GM18870 (cell line): ENCODE results near the gene RASSF4.

Source experiments
- ATAC-seq: cut with Tn5 transposase; IDR thresholded peaks from one replicate; pipeline ENCODE4 v1.9.1; 2021; ENCODE audit warnings: moderate library complexity; ENCODE audit not compliant: unreplicated experiment

Gene RASSF4

DNA sequence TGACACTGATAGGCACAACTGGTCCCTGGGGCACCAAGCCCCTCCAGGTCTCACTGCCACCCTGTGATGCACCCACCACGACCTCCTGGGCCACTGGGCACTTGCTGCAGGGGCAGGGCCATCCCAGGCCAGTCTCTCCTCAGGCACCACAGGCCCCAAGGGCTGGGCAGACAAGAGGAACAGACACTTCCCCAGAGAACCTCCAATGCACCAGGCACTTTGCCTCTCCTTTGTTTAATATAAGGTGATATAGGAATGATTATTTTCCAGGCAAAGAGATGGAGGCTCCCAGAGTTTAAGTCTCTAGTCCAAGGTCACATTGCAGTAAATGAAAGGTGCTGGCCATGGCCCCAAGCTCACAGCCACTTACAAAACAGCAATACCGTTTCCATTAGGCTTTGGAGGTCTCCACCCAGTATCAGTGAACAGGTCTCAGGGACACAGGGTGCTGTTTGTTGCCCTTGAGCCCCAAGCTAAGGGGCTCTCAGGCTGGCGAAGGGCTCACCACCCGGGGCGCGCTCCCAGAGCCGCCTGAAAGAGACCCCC is 14.6 kb downstream of the RASSF4 start:
- ATAC-seq = no peak

DNA sequence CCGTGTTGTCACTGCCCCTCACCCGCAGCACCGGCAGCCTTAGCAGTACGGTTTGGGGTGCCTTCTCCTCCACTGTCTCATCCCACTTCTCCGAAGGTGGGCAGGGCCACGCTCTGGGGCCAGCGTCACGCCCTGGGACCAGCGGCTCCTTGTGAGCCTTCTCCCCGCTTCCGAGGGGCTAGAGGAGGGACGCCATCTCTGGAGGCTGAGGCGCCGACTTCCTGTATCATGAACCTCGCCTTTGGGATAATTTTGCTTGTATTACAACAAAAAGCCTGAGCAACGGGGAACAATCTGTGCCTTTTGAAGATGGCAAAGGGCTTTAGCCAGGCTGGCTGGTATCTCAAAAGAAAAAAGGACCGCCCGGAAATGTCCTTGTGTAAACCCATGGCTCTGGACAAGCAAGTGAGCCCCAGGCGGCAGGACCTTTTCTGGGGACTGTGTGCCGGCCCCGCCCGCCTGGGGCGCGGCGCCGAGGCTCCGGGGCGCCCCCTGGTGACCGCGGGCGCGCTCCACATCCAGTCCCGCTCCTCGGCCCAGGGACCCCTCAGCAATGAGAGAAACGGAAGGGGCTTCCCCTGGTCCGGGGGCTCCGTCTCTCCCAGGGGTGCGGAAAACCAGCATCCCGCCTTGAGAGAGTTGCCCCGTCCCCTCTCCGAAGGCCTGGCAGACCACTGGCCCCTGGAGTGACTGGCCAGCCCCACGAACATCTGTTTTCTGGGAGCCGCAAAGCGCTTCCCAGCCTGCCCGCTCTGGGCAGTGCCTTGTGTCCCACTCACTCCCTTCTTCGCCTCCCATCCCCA is 15.2 kb downstream of the RASSF4 start:
- ATAC-seq = peak; percentile 31

DNA sequence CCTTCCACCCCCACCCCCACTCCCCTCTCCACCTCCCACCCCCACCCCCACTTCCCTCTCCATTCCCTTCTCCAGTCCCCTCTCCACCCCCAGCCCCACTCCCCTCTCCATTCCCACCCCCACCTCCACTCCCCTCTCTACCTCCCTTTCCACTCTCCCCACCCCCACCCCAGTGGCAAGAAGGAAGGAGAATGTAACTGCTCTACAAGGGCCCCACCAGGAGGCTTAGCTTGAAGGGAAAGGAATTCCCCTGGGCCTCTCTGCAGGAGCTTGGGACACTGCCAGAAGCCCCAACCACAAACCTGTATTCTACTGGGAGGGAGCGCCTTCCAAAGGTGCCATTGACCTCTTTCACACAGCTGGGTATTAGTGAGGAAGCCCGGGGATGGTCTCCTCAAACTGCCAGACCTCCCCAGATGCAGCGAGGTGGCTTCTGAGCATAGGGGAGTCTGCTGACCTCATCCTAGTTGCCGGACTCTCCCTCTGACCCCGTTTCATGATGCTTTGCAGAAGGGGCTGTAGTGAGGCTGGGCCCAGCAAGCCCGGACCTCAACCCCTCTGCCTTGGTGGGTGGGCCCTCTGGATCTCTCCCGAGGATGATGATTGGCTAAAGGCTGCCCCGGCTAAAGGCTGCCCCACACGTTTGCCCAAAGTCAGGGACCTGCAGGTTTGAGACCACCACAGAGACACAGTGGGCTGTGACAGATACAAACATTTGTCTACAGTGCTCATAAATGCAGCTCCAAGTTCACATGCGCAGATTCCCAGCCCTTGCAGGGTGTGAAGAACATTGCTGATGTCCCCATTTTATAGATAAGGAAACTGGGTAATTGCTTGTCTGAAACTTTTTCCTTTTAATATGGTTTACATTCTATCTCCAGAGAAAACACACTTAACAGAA is 16.1 kb downstream of the RASSF4 start:
- no peak for ATAC-seq

DNA sequence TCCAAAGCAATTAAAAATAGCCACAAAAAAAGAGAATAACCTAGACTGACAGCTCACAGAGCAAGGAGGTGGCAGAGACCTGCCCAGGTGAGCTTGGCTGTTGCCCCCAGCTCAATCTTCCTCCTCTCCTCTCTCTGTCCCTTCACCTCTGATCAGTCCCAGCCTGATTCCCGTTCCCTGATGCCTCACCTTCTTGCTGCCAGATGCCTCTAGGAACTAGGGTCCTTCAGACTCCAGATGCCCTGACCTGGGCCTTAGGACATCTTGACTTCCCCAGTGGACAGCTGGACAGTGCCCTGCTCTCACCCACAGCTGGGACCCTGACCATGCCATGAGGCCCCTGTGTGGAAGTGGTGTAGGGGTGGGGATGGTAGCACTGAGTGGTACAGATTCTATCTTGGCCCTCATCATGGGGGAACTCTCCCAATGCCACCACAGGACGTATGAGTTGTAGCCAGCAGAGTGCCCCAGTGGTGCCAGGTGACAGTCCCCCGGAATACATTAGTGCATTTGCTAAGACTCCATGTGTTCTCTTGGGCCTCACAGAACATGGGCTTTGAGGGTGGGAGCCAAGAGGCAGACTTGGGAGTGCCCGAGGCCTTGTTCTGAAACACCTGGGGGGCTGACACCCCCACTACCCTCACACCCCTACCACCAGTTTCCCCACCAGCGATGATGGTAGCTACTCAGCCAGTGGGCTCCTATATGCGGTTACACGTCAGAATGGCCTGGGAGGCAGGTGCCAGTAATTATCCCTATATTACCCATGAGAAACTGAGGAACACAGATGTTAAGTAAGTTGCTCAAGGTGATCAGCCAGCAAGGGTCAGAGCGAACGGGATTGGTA is 17.0 kb downstream of the RASSF4 start:
- no peak for ATAC-seq

DNA sequence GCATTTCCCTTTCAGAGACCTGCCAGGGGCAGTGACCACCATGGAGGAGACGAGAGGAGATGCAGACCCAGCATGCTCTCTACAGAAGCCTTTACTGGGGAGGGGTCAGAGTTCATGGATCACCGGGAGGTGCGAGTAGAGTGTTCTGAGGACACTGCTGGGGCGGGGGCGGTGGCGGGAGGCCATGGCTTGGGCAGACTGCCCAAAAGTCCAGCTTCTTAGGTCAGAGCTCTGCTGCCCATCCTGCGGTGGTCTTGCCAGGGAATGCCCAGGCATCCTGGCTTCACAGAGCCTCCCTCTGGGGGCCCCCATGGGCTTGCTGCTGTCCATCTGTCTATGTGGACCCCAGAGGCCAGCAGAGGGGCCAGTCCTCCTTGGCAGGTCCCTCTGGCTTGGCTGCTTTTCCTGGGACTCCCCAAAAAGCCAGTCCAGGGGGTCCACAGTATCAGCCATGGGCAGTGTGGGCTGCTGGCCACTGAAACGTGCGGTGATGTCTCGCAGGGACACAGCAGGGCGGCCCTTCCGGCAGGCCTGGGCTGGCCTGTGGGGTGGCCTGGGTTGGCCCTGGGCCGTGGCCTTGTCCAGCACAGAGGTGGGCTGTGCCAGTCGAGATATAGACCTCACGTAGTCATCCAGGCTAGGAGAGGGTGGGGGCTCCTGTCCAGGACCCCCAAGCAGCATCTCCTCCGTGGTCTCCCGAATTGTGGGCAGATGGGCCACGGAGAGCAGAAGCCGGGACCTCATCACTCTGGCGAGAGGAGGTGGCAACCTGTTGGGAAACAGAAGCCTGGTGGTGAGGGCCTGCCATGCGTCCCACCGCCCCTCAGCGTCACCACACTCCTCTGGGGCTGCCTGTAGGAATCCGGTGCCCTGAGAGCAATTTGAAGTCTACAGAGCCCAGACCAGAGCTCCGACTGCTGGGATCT is 17.9 kb downstream of the RASSF4 start:
- ATAC-seq = no peak

DNA sequence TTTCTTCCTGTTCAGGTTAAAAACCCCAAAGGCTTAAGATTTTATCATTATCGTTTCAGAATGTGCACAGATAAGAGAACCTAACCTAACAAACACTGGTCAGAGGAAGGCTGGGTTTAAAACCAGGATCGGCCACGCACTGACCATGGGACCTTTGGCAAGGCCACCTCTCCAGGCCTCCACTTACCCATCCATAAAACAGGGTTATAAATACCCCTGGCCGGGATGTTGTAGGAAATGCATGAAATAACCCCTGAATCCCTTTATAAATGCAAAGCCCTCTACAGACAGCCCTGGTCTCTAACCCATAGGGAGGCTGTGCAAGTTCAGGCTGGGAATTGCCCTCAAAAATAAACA is 18.6 kb downstream of the RASSF4 start:
- no peak for ATAC-seq

DNA sequence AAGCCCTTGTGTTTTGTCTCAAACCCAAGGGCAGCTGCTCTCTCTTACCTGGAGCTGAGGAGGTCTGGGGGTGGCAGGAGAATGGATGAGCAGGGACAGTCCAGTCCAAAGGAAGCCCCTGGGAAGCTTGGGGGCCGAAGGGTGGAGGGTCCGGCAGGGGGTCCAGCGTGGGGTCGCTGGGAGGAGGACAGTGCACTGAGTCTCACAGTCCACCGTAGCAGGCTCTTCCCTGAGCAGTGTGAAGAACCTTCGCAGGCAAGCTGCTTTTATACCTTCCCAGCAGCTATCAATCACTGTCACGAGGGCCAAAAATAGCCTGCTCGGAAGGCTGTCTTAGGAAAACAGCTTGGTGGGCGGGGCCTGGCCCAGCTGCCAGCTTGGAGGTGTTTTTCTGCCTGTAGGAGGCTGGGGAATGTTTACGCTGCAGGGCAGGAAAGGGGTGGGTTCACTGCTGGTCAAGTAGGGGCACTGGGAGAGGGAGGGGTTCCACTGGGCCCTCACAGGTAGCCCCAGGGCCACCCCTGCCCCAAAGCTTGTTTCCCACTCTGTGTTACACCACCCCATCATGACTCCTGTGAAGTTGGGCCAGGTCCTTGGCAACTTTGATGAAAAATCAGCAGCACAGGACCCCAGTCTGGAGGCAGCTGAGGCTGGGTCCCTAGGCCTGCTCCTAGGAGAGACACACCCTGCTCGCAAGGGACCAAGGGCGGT is 19.1 kb downstream of the RASSF4 start, which contains the start of gene DEPP1:
TSS of gene DEPP1 (minus strand) at position 240 of the 711 bp plus-strand sequence. CDS start 779 bp downstream, outside the sequence.
- ATAC-seq = peak; percentile 38

DNA sequence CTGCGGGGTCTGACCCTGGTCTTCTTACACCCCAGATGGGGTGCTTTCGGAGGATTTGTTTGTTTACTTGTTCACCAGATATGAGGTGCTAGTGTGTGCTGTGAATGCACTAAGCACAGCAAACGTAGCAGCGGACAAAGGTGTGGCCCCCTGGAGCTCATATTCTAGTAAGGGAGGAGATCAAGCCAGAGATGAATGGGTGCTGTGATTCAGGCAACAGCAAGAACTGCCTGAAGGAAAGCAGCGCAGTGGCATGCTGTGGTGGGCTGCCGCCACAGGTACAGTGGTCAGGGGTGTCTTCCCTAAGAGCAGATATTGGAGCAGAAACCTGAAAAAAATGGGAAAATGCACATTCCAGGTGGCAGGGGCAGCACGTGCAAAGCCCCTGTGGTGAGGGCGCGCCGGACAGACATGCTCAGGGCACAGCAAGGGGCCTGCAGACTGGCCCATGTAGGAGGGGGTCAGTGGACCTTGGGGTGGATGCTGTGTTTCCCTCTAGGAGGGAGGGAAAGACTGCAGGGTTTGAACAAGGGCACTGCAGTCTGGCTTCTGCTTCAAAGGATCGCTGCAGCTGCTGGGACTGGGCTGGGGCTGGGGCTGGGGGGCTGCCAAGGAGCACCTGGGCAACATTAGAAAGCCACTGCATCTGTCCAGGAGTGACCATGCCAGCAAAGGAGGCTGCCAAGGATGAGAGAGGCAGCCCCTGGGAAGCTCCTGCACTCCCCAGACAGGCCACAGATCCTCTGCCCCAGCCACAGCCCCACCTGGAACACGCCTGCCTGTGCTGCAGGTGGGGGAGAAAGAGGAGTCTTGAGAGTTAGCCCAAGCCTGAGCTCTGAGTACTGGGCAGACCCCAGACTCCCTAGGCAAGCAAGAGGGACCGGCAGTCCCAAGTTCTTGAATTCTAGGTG is 19.9 kb downstream of the RASSF4 start:
- ATAC-seq = no peak

DNA sequence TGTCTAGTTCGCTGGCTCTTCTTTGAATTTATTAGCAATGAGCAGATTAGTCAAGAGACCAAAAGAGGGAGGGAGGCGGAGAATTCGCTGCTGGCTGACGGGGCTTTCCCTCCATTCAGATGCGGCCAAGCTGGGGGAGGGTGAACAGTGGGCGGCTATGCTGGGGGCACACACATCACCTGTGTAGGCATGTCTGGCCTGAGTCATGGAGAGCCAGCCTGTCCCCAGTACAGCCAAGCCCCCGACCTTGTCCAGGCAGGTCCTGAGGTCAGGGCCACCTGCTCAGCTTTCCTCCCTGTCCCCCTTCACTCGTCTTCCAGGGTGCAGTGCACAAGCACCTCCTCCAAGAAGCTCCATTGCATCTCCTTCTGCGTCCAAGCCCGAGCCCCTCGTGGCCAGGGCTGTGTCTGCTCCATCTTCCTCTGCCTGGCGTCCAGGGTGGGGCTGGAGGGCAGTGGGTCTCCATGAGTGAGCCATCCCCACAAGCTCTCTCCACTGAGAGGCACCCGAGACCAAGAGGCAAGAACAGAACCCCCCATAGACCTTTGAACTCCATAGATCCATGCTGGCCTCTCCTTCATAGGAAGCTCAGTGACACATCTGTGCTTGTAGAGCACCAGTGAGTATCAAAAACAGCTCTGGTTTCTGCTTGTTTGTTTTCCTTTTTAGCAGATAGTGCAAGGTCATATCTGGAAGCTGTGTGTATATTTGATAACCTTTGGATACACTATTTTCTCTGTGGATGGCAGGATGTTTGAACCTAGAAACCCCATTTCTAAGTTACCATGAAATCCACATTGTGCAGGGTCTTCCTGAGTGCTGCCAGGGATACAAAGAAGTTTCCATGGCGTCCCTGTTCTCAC is 20.9 kb downstream of the RASSF4 start:
- no peak for ATAC-seq

DNA sequence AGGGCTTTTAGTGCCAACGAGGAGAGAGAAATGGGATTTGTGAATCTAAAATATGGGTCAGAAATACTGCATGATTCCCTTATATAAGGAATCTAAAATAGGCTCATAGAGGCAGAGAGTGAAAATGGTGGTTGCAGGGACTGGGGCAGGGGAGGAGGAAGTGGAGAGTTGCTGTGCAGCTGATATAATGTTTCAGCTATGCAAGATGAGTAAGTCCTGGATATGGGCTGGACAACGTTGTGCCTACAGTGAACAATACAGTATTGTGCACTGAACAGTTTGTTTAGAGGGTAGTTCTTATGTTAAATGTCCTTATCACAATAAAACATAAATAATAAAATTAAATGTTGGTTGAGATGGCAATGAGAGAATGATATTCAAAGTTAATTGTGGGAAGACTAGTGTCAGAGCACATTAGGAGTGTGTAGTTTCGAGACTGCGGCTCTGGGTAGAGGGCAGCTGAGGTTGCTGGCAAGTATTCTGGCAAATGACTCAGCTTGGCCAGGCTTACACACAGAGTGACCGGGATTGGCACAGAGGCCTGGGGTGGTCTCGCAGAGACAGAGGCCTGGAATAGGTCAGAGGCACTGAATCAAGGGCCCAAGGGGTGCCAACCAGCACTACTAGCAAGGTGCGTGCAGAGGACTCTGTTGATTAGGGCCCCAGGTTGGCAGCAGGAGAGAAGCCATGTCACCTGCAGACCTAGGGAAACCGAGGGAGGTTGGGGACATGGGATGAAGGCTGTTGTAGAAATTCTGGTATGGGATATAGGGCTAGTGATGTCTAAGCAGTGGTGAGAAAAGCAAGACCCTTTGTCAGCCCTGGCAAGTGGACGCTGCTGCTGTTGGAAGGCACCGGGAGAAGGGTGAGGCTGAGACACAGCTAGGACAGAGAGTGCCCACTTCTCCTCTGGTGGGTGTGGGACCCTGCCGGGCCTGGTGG is 21.8 kb downstream of the RASSF4 start:
- ATAC-seq = peak; percentile 58

DNA sequence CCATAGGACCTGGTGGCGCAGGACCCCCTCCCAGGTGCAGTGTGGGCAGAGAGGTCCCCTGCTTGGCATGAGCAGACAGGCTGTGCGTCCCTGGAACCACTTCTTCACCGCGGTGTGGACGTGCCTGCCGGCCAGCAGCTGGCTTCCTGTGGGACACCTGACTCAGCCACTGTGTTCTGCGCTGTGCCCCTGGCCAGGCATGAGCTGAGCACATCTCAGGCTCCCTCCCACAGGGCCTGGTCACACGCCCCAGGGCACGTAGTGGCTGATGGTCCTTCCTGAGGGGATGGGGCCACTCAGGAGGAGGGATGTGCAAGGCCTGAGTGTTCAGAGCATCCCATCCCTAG is 22.5 kb downstream of the RASSF4 start:
- no peak for ATAC-seq

DNA sequence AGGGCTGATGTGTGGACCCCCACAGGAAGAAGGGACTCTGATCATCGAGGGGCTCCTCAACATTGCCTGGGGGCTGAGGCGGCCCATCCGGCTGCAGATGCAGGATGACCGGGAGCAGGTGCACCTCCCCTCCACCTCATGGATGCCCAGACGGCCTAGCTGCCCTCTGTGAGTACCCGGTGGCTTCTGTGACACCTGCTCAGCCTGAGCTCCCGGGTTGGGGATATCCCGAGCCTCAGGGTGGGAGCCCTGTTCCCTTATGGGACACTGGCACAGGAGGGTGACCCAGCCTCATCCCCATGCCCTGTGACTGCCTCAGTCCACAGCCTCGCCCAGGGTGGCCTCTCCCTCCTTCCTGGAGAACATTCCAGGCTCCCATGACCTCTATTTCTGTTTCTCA is 22.9 kb downstream of the RASSF4 start:
- ATAC-seq = no peak

DNA sequence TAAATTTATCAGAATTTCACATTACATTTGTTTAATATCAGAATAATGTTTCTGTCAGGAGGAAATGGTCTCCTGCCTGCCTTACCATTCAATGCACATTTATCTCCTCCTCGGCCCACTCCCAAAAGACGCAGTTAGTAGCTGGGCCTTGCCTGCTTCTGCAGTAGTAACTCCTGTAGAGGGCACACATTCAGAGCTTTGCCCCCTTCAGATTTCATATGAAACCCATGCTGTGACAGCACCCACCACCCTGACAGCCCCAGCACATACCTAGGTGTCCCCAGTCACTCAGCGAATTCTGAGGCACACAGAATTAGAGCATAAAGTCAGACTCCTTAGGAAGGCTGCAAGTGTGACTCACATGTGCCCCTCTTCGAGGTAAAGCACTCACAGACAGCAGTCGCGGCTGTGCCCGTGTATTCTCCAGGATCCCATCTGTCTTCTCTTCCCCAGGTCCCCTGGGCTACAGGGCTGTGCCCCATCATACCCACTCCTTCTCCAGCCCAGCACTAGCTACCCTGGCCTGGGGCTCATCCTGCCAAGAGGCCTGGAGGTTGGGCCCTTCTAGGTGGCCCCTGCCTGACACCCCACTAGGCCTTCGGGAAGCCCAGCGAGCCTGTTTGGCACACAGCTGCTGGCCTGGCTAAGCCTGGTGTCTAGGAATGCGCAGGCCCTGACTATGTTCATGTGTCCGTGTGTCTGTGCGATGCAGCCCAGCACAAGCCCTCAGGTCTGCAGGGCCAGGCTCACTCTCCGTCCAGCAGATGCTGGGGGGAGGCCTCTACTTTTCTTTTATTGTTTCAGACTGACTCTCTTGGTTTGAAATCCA is 23.7 kb downstream of the RASSF4 start:
- no peak for ATAC-seq

DNA sequence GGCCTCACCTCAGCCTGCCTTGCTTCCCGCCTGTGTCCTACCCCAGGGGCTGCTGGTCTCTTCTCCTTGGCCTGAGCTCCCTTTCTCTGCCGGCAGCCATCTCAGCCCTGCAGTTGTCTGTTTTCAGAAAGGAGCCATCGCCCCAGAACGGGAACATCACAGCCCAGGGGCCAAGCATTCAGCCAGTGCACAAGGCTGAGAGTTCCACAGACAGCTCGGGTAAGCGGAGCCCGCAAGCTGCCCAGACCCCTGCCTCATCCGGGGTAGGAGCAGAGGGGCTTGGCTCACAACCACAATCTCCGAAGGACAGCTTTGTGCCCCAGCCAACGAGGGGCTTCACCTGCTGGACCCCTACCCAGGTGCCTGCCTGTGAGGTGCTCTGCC is 24.3 kb downstream of the RASSF4 start:
- ATAC-seq = no peak

DNA sequence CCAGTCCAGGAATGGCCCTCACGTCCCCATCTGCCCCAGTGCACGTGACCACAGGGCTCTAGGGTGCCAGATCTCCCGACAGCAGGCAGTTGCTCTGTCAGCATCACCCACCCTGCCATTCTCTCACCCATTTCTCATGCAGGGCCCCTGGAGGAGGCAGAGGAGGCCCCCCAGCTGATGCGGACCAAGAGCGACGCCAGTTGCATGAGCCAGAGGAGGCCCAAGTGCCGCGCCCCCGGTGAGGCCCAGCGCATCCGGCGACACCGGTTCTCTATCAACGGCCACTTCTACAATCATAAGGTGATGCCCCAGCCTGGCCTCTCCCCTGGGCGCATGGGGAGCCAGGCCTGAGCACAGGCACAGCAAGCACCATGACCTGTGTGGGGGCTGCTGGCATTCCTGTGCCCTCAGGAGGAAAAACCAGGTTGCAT is 25.1 kb downstream of the RASSF4 start:
- ATAC-seq = no peak
